ENCODE measurements around the gene ANK3.

The ANK3 gene

GRCh38 chr10:60376221-60377041, 13.2 kb downstream of the ANK3 start:
- DNase-seq (ENCODE audit: low read depth) = no peak

- no peak for DNase-seq (ENCODE audit: low read depth)
Measured at GRCh38 chr10:60375293-60376004, 14.2 kb downstream of the ANK3 start.

GRCh38 chr10:60374836-60375235, 14.8 kb downstream of the ANK3 start:
- DNase-seq (ENCODE audit: low read depth) = no peak

- DNase-seq (ENCODE audit: low read depth) = no peak
Measured at GRCh38 chr10:60372436-60372835, 17.2 kb downstream of the ANK3 start.

GRCh38 chr10:60369547-60369930, 20.1 kb downstream of the ANK3 start:
- no peak for DNase-seq (ENCODE audit: low read depth)

GRCh38 chr10:60368875-60369546, 20.7 kb downstream of the ANK3 start:
- DNase-seq (ENCODE audit: low read depth) = no peak

- DNase-seq (ENCODE audit: low read depth) = no peak
Measured at GRCh38 chr10:60367901-60368300, 21.8 kb downstream of the ANK3 start.

GRCh38 chr10:60367431-60367830, 22.2 kb downstream of the ANK3 start:
- DNase-seq (ENCODE audit: low read depth) = peak; percentile 62

- peak; percentile 27 for DNase-seq (ENCODE audit: low read depth)
Measured at GRCh38 chr10:60367024-60367423, 22.7 kb downstream of the ANK3 start.

GRCh38 chr10:60363187-60363586, 26.5 kb downstream of the ANK3 start:
- peak; percentile 20 for DNase-seq (ENCODE audit: low read depth)

GRCh38 chr10:60362461-60362860, 27.2 kb downstream of the ANK3 start:
- no peak for DNase-seq (ENCODE audit: low read depth)

GRCh38 chr10:60359066-60359465, 30.6 kb downstream of the ANK3 start:
- DNase-seq (ENCODE audit: low read depth) = no peak

- no peak for DNase-seq (ENCODE audit: low read depth)
Measured at GRCh38 chr10:60358282-60358681, 31.4 kb downstream of the ANK3 start.

- no peak for DNase-seq (ENCODE audit: low read depth)
Measured at GRCh38 chr10:60353519-60354258, 36.0 kb downstream of the ANK3 start.

GRCh38 chr10:60352105-60352504, 37.6 kb downstream of the ANK3 start:
- DNase-seq (ENCODE audit: low read depth) = no peak

- no peak for DNase-seq (ENCODE audit: low read depth)
Measured at GRCh38 chr10:60351191-60351853, 38.4 kb downstream of the ANK3 start.

- peak; percentile 7 for DNase-seq (ENCODE audit: low read depth)
Measured at GRCh38 chr10:60350400-60350799, 39.3 kb downstream of the ANK3 start.

GRCh38 chr10:60349426-60349825, 40.2 kb downstream of the ANK3 start:
- DNase-seq (ENCODE audit: low read depth) = peak; percentile 58

GRCh38 chr10:60348982-60349381, 40.7 kb downstream of the ANK3 start:
- DNase-seq (ENCODE audit: low read depth) = peak; percentile 61

GRCh38 chr10:60347270-60347669, 42.4 kb downstream of the ANK3 start:
- no peak for DNase-seq (ENCODE audit: low read depth)

- DNase-seq (ENCODE audit: low read depth) = no peak
Measured at GRCh38 chr10:60346661-60347060, 43.0 kb downstream of the ANK3 start.

GRCh38 chr10:60343254-60343653, 46.4 kb downstream of the ANK3 start:
- peak; percentile 41 for DNase-seq (ENCODE audit: low read depth)

All from EH (cell line).